Measurements from ENCODE around the gene CUZD1. TPM values are rescaled to one million over a fixed set of nuclear protein-coding genes. Genes with fewer than 3 reads are reported as not detected.
A peak's percentile ranks its signal among the peaks of the same experiment; 100 is the strongest.
"Not testable (repeated sequence)": the region's sequence is repeated elsewhere in the genome, so short reads cannot be mapped to it uniquely, and the experiment has no call there.

CUZD1 gene
- total and polyA plus RNA-seq, 2 of the 13 experiments (the other 11 are each of a cell fraction or from before 2014, with no cell fraction given): 0.22 to 0.29 TPM

- in situ Hi-C loops (cut with HindIII; ENCODE audit: extremely low pct_ligation_motif_present, low pct_unique_long_range_greater_than_20kb): not testable (repeated sequence)
Measured at GRCh38 chr10:122868768-122869167, 23.1 kb upstream of the CUZD1 start.

GRCh38 chr10:122866757-122867482 lies 21.3 kb upstream of the CUZD1 start:
- ATAC-seq; H3K27ac ChIP-seq (ENCODE audit: extremely low read length, insufficient read depth, low read length); intact Hi-C loops (cut with micrococcal nuclease; ENCODE audit: unreplicated experiment); FAIRE-seq; H4K20me1 ChIP-seq (ENCODE audit: insufficient read depth, low read length); H3K9ac ChIP-seq (ENCODE audit: insufficient read depth, low read depth, low read length); H3K36me3 ChIP-seq (replicated peaks in 1 of 2; ENCODE audit: control insufficient read depth in 1 of 2, insufficient read depth in 2 of 2, low read length in 2 of 2); BruUV-seq (replicated peaks); CTCF ChIA-PET (ENCODE audit: low intra/inter-chr PET ratio, low total read pairs); in situ Hi-C loops (cut with HindIII; ENCODE audit: extremely low pct_ligation_motif_present, low pct_unique_long_range_greater_than_20kb); H3K4me2 ChIP-seq (ENCODE audit: low read depth, low read length); H2AFZ ChIP-seq (ENCODE audit: low read length); H3K79me2 ChIP-seq (ENCODE audit: insufficient read depth, low read length); POLR2A ChIA-PET; H3K9me3 ChIP-seq (ENCODE audit: low read length); DNase-seq (ENCODE audit: low spot score); H3K4me3 ChIP-seq (replicated peaks in 1 of 3; ENCODE audit: insufficient read depth in 1 of 3, low read depth in 2 of 3, low read length in 3 of 3); H3K27me3 ChIP-seq (ENCODE audit: control insufficient read depth in 1 of 2, insufficient read depth in 2 of 2, low read length in 2 of 2): not testable (repeated sequence)
- 52% methylated on average over 3 of the region's 3 CpGs for WGBS (ENCODE audit: low lambda C conversion rate)
- peaks cover 21% of the 10 kb centered on the region for H3K4me1 ChIP-seq (ENCODE audit: insufficient read depth, low read length)

More at GRCh38 chr10:122868768-122869167, 23.1 kb upstream of the CUZD1 start:
- H3K9me3 ChIP-seq (ENCODE audit: low read length); H3K79me2 ChIP-seq (ENCODE audit: insufficient read depth, low read length); CTCF ChIA-PET (ENCODE audit: low intra/inter-chr PET ratio, low total read pairs); H3K36me3 ChIP-seq (replicated peaks in 1 of 2; ENCODE audit: control insufficient read depth in 1 of 2, insufficient read depth in 2 of 2, low read length in 2 of 2); DNase-seq (ENCODE audit: low spot score); H3K9ac ChIP-seq (ENCODE audit: insufficient read depth, low read depth, low read length); BruUV-seq (replicated peaks); H3K4me2 ChIP-seq (ENCODE audit: low read depth, low read length); POLR2A ChIA-PET; ATAC-seq; H4K20me1 ChIP-seq (ENCODE audit: insufficient read depth, low read length); FAIRE-seq; H2AFZ ChIP-seq (ENCODE audit: low read length); H3K27me3 ChIP-seq (ENCODE audit: control insufficient read depth in 1 of 2, insufficient read depth in 2 of 2, low read length in 2 of 2); H3K4me3 ChIP-seq (replicated peaks in 1 of 3; ENCODE audit: insufficient read depth in 1 of 3, low read depth in 2 of 3, low read length in 3 of 3); intact Hi-C loops (cut with micrococcal nuclease; ENCODE audit: unreplicated experiment); H3K27ac ChIP-seq (ENCODE audit: extremely low read length, insufficient read depth, low read length): not testable (repeated sequence)
- WGBS (ENCODE audit: low lambda C conversion rate): 52% methylated on average over 2 of the region's 2 CpGs
- peaks cover 17% of the 10 kb centered on the region for H3K4me1 ChIP-seq (ENCODE audit: insufficient read depth, low read length)

- CTCF ChIA-PET (ENCODE audit: low intra/inter-chr PET ratio, low total read pairs): no interaction called here
- 30% methylated on average over 1 of the region's 1 CpG for WGBS (ENCODE audit: low lambda C conversion rate)
- no peak overlapping the region for H3K4me2 ChIP-seq (ENCODE audit: low read depth, low read length)
- H3K27me3 ChIP-seq (ENCODE audit: control insufficient read depth in 1 of 2, insufficient read depth in 2 of 2, low read length in 2 of 2): no peaks in the 10 kb centered on the region
- intact Hi-C loops (cut with micrococcal nuclease; ENCODE audit: unreplicated experiment) (no loop called here), in situ Hi-C loops (cut with HindIII; ENCODE audit: extremely low pct_ligation_motif_present, low pct_unique_long_range_greater_than_20kb) (no loop called here)
- H3K9ac ChIP-seq (ENCODE audit: insufficient read depth, low read depth, low read length): no peak overlapping the region
- no peak for FAIRE-seq
- no TSS peak for BruUV-seq (replicated peaks)
- H3K4me1 ChIP-seq (ENCODE audit: insufficient read depth, low read length): peaks cover 21% of the 10 kb centered on the region
- no peak overlapping the region for H2AFZ ChIP-seq (ENCODE audit: low read length)
- H3K4me3 ChIP-seq (replicated peaks in 1 of 3; ENCODE audit: insufficient read depth in 1 of 3, low read depth in 2 of 3, low read length in 3 of 3): no peak overlapping the region
- H3K9me3 ChIP-seq (ENCODE audit: low read length): no peaks in the 10 kb centered on the region
- POLR2A ChIA-PET: no interaction called here
- DNase-seq (ENCODE audit: low spot score): no peak
- H3K79me2 ChIP-seq (ENCODE audit: insufficient read depth, low read length): peaks cover 3% of the 10 kb centered on the region
- no peak overlapping the region for H3K27ac ChIP-seq (ENCODE audit: extremely low read length, insufficient read depth, low read length)
- TF ChIP-seq TFAP4 (IDR thresholded peaks at IDR 0.05; ENCODE audit: borderline replicate concordance, low read depth) (peak; percentile 49; the same call in 1 of the 2 replicates), NFE2L2 (IDR thresholded peaks at IDR 0.05; ENCODE audit: low read length) (peak; percentile 67), YY1 (IDR thresholded peaks at IDR 0.05; ENCODE audit: insufficient read depth, insufficient replicate concordance, low read depth, low read length) (no peak), MAFK (conservative IDR thresholded peaks at IDR 0.05 in 1 of 2, IDR thresholded peaks at IDR 0.05 in 1 of 2; ENCODE audit: low read length in 2 of 2) (0 out of 4 replicates have a peak, but pooled peaks of 1 of the 2 experiments have one; percentile 12)
- ATAC-seq: no peak
- no peaks in the 10 kb centered on the region; the same call in 1 of the 2 replicates for H4K20me1 ChIP-seq (ENCODE audit: insufficient read depth, low read length)
- no peaks in the 10 kb centered on the region for H3K36me3 ChIP-seq (replicated peaks in 1 of 2; ENCODE audit: control insufficient read depth in 1 of 2, insufficient read depth in 2 of 2, low read length in 2 of 2)
Measured at GRCh38 chr10:122864901-122865300, 19.2 kb upstream of the CUZD1 start.
